GM18526 (cell line): Measurements from ENCODE around the gene TBC1D19.

ENCODE experiments used
- POLR2A ChIP-seq: IDR thresholded peaks from 3 replicates; pipeline ENCODE4 v1.6.1; 2011; ENCODE audit not compliant: insufficient read length; ENCODE audit errors: extremely low read depth

TBC1D19 gene

DNA sequence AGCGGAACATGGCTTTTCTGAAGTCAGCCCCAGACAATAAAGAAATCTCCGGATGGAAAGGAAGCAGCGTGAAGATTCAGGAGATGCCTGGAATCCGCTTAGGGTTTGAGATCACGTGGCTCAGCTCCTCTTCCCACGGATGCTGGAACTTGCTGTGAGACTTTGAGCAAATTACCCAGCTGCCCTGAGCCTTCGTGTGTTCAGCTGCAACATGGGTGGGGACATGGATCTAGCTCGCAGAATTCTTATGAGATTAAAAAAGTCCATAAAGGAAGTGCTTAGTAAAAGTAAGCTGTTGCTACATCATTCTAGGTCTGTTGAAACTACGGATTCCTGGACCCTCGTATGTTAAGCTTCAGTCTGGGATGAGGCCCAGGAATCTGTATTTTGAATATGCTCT is 221.0 kb downstream of the TBC1D19 start:
- no peak for TF ChIP-seq POLR2A
